ENCODE results near the gene GALNTL6. TPM values are rescaled to one million over a fixed set of nuclear protein-coding genes. Genes with fewer than 3 reads are reported as not detected.

GALNTL6 gene
- total and polyA plus RNA-seq, 2 experiments from 2014 or later, result 0.38 to 0.40 TPM

- TF ChIP-seq ZNF462 (CRISPR knock-in tag; IDR thresholded peaks at IDR 0.05) (no peak), ZNF331 (CRISPR knock-in tag; IDR thresholded peaks at IDR 0.05; ENCODE audit: low read depth) (no peak), CREB1 (CRISPR knock-in tag; IDR thresholded peaks at IDR 0.05; ENCODE audit: low read depth) (no peak), EZH2phosphoT487 (IDR thresholded peaks at IDR 0.05; ENCODE audit: unreplicated experiment) (no peak), ZNF114 (CRISPR knock-in tag; IDR thresholded peaks at IDR 0.05) (no peak), EZH2 (IDR thresholded peaks at IDR 0.05; ENCODE audit: low read depth, unreplicated experiment) (no peak), NANOG (IDR thresholded peaks at IDR 0.05; ENCODE audit: borderline replicate concordance) (no peak), ETS1 (IDR thresholded peaks at IDR 0.05) (no peak), JUNB (IDR thresholded peaks at IDR 0.05; ENCODE audit: unreplicated experiment) (no peak)
Measured at GRCh38 chr4:172270397-172270796, 457.2 kb downstream of the GALNTL6 start (continued).

- H3K27ac Mint-ChIP-seq, result no peak overlapping the region
- Histone ChIP-seq H3K4me2 (no peak overlapping the region), H3K27ac (ENCODE audit: low read depth) (no peak overlapping the region), H3K4me1 (ENCODE audit: insufficient read depth) (no peaks in the 10 kb centered on the region), H3K9me2 (ENCODE audit: insufficient read depth) (no peaks in the 10 kb centered on the region), H3F3A (replicated peaks; ENCODE audit: low read depth) (no peaks in the 10 kb centered on the region), H3K4me3 (no peak overlapping the region), H4K20me1 (replicated peaks; ENCODE audit: insufficient read depth) (no peaks in the 10 kb centered on the region), H2AFZ (no peak overlapping the region), H3K36me3 (ENCODE audit: insufficient read depth) (no peaks in the 10 kb centered on the region), H3K79me2 (replicated peaks; ENCODE audit: insufficient read depth) (no peaks in the 10 kb centered on the region), H3K27me3 (ENCODE audit: insufficient read depth) (no peaks in the 10 kb centered on the region)
- no peaks in the 10 kb centered on the region for H3K27me3 Mint-ChIP-seq (ENCODE audit: insufficient read depth, low read depth, poor library complexity)
- H3K36me3 Mint-ChIP-seq (ENCODE audit: low read depth), result no peaks in the 10 kb centered on the region
- no peak overlapping the region for H3K4me3 Mint-ChIP-seq
- DNase-seq (ENCODE audit: low spot score), result no peak
- peak; percentile 54 for ATAC-seq
- peaks cover 14% of the 10 kb centered on the region for H3K4me1 Mint-ChIP-seq
- no peaks in the 10 kb centered on the region for H3K9me3 Mint-ChIP-seq
- no peak for TF ChIP-seq STAT1 (IDR thresholded peaks at IDR 0.05; ENCODE audit: unreplicated experiment)
- TF ChIP-seq CREB1 (CRISPR knock-in tag; IDR thresholded peaks at IDR 0.05; ENCODE audit: low read depth), result no peak
- TF ChIP-seq ZNF114 (CRISPR knock-in tag; IDR thresholded peaks at IDR 0.05), result no peak
- TF ChIP-seq CTCF (conservative IDR thresholded peaks at IDR 0.05; ENCODE audit: low read depth in 2 of 2), result no peak
- TF ChIP-seq POLR2AphosphoS5 (IDR thresholded peaks at IDR 0.05; ENCODE audit: low read depth), result no peak
- no peak for TF ChIP-seq ZNF331 (CRISPR knock-in tag; IDR thresholded peaks at IDR 0.05; ENCODE audit: low read depth)
- TF ChIP-seq EZH2phosphoT487 (IDR thresholded peaks at IDR 0.05; ENCODE audit: unreplicated experiment), result no peak
Measured at GRCh38 chr4:172287117-172287516, 473.9 kb downstream of the GALNTL6 start.
